HG03439 (cell line): ENCODE measurements around the gene GSDME.
A peak's percentile ranks its signal among the peaks of the same experiment; 100 is the strongest.

ENCODE experiments used
- ATAC-seq: cut with Tn5 transposase; IDR thresholded peaks from one replicate; pipeline ENCODE4 v1.9.1; 2021; ENCODE audit warnings: mild to moderate bottlenecking, moderate library complexity; ENCODE audit not compliant: unreplicated experiment

The GSDME gene

DNA sequence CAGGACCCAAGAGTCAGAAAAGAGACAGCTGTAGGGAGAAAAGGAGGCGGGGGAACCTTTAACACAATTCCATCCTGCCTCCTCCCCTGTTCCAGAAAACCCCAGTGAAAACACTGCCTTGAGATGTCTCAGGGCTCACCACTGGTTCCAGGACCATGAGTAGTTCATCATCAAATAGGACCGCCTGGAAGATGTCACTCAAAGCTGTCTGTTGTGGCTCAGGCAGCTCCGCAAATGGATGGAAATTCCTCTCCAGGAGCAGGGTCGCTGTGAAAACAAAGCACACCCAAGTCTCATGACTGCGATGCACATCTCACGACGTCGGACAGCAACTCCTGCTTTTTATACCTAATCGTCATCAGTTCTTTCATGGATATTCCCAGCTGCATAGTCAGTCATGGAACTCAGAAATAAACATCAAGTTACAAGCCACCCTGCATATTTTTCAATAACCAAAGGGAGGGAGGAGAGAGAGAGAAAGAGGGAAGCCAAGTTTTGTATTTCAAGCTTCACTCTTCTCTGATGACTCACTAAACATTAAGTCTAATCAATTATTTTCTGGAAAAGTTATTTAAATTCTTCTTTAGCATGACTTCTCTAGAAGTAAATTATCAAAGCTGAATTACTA lies 49.2 kb downstream of the GSDME start:
- ATAC-seq = no peak

GRCh38 chr7:24706211-24707170 lies 50.8 kb downstream of the GSDME start:
- no peak for ATAC-seq

GRCh38 chr7:24705461-24705954 lies 51.8 kb downstream of the GSDME start:
- no peak for ATAC-seq

DNA sequence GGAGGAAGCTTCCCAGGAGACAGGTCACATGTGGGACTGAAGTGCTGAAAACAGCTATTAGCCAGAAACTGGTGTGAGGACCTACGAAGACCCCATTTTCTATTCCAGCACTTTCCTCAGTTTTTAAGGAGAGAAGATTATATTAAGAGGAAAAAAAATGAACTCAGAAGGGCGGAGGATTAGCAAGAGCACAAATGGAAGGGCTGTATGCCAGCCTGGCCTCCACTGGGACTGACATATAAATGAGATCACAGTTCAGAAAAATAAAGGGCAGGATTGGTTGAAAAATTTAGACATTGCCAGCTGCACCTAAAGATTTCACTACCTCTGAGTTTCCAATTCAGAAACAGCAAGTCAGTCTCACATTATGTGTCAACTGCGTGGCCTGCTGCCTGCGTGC lies 53.0 kb downstream of the GSDME start:
- no peak for ATAC-seq

GRCh38 chr7:24703296-24703695 lies 54.0 kb downstream of the GSDME start:
- no peak for ATAC-seq

DNA sequence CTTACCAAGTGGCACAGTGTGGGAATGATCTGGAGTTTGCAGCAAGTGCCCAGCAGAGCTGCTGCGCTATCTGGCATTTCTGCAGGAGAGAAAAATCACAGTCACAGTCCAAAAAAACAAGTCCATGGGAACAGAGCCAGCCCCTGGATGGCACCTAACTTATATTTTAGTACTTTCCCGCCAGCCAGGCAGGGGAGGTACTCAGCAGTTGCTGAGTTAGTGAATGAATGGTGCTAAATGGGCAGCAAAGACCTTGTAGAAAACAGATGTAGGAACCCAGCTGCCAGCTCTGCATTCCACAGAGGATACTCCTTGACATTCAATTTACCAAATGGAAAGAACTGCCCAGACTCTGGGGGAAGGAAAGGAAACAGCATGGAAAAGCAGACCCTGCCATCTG lies 54.5 kb downstream of the GSDME start:
- ATAC-seq = no peak

DNA sequence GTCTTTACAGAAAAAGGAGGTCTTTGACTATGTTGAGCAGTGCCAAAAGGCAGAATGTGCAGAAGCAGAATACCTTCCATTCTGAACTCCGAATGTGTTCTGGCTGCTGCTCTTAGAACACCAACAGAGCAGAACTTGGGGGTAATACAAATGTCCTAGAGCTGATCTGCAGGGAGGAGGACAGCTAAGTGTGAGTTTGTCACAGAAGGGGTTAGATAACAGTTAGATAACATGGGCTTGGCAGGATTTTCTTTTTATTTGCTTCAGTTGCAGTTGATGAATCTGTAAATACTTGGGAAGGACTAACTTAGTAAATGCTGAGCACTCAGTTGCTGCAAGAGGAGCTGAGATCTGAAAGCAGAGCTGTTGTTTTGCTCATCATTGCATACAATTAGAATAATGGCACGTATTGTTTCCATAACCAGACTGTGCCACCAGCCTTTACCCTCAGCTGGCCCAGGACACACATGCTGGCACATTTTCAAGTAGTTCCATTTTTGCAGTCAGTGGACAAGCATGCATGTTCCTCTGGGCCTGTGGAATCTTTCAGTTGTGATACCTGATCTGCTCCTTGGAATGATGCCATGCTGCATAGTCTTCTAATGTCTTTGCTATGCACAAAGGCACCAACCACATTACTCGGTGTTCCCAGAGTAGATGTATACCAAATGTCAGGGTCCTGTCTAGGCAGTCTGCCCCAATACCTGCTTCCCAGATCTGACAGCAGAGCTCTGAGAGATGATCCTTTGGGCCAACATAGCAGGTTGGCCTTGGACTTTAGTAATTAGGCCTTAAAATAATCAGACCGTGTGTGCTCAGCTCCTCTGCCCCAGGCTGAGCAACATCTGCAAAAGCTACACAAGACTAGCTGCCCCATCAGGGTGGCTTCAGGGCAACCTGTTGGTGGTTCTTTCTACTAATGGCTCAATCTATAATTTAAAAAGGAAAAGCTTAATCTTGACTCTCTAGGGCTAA lies 55.7 kb downstream of the GSDME start:
- no peak for ATAC-seq

DNA sequence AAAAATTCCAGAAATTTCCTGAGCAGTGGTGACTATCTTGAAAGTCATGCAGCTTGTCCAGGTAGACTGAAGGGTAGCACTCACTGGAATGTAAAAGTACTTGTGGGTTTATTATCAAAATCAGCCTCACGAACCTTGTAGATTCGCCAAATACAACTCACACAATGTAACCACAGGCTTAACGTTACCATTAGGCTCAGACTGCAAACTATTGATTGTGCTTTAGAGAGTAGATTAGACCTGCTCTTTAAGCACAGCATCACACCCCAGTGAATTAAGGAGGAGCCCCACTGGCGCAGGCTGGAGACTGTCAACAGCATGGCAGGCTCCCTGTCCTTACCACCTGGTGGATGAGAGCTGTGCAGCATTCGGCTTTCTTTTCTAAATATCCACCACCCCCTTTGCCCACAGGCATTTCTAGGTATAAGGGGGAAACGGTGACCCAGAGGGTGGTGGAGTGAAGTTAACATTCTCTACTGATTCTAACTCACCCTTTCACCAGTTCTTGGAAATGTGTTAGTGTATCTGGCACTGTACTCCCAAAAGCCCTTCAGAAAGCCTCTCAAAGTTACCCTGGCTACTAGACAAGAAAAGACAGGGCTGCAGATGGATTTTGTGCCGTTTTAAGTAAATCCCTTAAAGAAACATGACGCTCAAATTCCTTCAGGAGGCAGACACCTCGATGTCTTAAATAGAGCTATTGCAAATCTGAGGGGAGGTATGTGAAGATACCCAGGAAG lies 56.6 kb downstream of the GSDME start:
- ATAC-seq = no peak

DNA sequence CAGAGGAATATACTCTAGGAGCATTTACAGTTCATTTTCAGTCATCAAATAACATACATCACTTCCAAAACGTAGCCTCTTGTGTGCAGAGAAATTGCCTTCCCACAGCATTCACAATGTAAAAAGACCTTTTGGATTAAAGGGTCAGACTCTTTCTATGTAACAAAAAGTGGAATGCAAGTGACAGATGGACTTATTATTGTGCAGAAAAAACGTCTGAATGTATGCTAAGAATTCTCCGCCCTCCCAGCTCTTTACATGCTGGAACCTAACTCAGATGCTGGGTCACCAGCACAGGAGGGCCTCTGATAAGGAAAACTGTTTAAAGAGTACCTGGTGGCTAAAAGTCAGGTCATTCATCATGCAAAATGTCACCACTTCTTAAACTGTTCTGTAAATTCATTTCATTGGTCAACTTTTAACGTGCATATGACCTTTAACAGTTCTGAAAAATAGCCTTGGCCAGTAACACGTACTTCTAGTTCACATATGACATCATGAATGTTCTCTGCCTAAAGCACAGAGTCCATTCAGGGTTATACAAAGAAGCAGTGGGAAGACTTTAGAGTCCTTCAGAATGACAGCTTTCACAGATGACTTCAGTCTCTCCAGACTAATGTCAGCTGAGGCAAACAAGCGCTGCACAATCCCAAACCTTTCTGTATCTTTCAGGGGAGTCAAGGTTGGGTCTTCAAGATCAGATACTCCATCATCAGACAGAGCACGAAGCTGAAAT lies 58.6 kb downstream of the GSDME start:
- no peak for ATAC-seq

DNA sequence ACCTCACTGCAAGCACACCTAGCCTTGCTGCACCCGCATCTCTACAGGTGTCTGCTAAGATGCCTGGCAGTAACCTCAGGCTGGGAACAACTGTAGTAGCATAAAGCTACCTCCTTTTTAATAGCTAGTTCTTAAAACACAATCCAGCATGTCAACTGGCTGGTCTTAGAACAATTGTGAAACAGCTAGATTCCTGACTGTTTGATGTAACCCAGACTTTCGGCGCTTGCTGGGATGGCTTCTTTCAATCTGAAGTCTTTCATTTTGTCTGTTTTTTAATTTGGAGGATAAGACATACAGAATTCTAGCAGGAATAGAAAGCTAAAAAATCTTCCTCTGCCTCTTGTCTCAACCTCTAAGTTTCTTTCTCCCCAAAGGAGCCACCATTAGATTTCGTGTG lies 59.8 kb downstream of the GSDME start:
- no peak for ATAC-seq

- no peak for ATAC-seq
Measured at GRCh38 chr7:24692592-24692991, 64.7 kb downstream of the GSDME start.

DNA sequence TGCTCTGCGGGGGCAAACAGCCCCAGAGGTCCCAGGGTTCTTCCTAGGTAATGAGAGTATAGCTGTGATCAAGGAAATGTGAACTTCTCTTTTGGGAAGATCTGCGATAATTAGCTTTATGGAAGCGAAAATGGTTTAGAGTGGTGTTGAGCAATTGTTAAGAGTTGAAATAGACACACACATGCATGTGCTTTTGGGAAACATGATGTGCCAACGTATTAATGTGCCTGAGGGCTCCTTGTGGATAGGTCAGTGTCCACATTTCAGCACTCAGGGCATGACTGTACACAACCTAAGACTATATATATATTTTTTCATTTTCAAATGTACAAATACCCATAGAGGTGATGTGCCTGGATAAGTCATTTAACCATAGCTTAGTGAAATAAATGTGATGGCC lies 67.0 kb downstream of the GSDME start:
- ATAC-seq = no peak

- ATAC-seq = no peak
Measured at GRCh38 chr7:24685708-24686107, 71.6 kb downstream of the GSDME start.

DNA sequence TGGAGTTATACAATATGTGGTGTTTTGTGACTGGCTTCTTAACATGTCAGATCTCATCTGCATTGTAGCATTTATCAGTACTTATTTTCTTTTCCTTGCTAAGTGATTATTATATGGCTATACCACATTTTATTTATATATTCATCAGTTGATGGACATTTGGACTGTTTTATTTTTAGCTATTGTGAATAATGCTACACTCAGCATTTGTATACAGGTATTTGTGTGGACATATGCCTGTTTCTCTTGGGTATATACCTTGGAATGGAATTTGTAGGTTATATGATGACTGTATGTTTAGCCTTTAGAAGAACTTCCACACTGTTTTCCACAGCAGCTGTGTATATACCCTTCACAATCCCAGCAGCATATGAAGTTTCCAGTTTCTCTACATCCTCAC lies 86.5 kb downstream of the GSDME start:
- no peak for ATAC-seq

DNA sequence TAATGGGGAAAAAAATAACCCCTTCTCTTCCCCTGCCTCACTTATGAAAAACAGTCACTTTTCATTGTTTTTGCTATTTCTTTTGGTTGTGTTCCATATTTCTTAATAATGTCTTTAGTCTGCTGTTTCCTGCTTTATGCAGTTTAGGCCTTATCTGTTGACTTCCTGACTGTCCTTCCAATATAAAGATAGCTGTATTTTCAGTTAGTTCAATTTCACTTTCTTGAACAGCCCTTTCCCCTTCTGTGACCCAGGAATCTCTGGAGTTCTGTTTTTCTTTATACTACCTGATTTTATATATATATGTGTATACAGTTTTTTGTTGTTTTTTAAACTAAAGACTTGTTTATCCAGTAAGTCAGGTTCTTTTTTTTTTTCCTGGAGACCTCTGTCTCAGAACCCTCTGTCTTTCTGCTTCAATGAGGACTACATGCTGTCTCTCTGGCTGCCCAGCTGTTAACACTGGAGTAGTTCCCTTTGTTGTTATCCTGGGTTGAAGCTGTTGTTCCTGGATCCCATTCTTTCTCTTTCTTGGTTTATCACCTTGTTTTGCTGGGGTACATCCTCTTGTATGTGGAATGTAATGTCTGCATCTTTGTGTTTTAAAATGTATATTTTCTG lies 87.2 kb downstream of the GSDME start:
- no peak for ATAC-seq

DNA sequence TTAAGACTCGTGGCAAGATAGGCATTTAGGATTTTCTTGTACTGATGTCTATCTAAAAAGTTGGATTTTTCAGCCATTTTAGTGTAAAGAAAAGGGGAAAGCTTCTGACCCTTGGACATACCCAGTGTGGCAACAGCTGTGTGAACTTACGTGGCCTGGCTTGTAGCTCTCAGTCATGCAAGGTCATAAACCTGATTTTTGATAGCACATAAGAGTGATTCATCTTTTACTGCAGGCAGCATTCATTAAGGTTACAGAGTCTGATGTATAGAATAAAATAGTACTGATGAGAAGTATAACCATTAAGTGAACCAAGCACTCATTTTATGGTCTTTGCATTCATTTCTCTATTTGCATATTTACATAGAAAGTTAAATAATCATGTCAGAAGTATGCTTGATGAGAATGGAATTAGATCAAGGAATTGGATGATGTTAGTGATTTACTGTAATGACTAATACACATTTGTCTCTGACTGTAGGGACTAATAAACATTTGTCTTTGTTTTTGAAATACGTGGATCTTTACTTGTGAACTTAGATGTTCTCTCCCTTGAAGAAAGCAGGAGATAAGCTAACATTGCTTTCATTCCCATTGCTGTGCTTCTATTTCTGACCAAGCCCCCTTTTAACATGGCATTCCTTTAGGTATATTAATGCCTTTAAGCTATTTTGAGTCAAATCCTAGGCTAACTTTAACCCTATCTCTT lies 88.2 kb downstream of the GSDME start:
- no peak for ATAC-seq

DNA sequence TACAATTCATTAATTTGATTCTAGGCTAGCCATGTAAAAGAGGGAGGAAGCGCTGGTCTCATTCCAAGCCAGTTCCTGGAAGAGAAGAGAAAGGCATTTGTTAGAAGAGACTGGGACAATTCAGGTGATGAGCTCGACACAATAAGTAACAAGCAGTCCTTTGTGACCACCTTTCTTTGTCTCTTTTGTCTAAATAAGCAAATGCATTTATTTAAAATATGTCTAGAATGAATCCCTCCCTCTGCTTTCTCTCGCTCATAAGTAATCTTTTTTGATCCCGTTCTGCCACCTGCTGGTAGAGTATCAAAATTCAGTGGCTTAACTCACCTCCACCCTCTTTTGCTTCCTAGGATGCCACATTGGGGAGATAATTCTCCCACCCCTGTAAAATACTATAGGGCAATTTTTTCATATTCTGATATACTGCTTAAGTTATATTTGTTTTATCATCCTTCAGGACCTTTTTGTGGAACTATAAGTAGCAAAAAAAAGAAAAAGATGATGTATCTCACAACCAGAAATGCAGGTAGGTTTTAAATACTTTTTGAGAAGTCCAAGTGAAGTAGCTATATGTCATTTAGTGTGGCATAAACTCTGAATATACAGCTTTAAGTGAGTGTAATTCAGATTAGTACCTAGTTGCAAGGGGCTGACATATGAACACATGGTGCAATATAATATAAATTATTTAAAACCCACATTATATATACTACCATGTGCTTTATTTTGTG lies 91.5 kb downstream of the GSDME start:
- ATAC-seq = peak; percentile 63

GRCh38 chr7:24660546-24660945 lies 96.7 kb downstream of the GSDME start:
- no peak for ATAC-seq
